CD4-positive, alpha-beta T cell treated with Interleukin-4 for 1 hour (primary cell): ENCODE data around the gene NPAS4.
"Not testable (repeated sequence)": the region's sequence is repeated elsewhere in the genome, so short reads cannot be mapped to it uniquely, and the experiment has no call there.

Experiments used
- DNase-seq, 2 donors: peaks; one replicate each; pipeline ENCODE4 v3.0.0-alpha.2; 2020 to 2022

NPAS4 gene

DNA sequence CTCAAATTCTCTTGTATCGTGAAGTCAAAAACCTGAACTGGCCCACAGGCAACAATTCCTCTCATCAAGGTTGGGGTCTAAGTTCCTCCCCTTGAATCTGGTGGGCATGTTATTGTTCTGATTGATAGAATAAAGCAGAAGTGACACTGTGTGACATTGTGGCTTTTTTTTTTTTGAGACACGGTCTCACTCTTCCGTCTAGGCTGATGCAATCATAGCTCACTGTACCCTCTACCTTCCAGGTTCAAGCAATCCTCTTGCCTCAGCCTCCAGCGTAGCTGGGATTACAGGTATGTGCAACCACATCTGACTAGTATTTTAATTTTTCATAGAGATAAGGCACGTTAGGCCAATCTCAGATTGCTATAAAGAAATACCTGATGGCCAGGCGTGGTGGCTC lies 37.0 kb downstream of the NPAS4 start:
- DNase-seq, result no peak

DNA sequence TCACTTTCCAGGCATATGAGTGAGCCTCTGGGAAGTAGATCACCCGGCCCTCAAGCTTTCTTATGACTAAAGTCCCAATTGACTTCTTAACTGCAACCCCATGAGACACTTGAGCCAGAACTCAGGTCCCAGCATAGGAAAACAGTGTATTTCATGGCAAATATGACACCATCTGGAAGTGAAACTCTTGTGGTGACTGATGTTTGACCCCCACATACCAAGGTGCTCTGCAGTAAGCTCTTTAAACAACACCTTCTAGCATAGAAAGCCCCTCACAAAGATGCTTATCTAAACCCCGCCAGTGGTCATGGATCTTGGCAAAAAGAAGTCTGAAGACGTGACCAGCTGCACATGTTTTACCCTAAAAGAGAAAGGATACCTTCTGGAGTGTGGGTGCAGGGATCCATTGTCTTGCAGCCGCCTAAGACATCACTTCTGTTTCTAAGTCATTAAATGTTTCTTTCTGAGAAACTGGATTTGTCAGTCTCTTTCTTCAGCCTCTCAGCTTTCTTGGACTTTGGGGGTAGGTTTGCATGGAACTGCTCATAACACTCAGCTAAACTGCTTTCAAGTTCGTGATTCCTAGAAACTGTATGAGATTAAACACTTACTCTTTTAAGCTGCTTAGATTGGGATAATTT lies 38.4 kb downstream of the NPAS4 start:
- no peak for DNase-seq

DNA sequence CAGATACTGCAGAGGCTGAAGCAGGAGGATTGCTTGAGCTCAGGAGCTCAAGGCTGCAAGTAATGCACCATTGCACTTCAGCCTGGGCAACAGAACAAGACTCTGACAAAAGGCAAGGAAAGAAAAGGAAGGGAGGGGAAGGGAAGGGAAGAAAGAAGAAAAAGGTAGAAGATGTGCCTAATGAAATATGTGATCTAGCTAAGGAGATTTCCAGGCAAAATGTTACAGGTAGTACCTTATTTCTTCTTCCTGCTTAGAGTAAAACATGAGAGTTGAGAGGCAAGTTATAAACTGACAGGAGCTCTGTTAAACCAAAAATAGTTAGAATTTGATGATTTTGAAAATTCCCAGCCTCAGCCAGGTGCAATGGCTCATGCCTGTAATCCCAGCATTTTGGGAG lies 41.2 kb downstream of the NPAS4 start:
- no peak for DNase-seq

DNA sequence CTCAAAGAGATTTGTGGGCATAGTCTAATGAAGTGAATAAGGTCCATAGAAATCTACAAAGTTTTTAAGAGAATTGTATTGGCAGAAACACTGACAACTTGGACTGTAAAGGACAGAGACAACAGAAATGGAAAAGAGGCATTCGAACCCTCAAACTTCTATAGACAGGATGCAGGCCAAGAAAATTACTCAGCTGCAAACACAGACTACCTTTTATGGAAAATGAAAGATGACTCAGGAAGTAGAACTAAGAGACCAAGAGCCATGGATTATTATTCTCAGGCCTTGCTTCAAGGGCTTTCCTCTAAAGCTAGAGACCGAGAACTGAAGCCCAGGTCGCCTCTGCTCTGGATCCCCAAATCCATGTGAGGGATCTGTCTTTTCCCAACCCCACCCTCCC lies 42.1 kb downstream of the NPAS4 start:
- no peak for DNase-seq

DNA sequence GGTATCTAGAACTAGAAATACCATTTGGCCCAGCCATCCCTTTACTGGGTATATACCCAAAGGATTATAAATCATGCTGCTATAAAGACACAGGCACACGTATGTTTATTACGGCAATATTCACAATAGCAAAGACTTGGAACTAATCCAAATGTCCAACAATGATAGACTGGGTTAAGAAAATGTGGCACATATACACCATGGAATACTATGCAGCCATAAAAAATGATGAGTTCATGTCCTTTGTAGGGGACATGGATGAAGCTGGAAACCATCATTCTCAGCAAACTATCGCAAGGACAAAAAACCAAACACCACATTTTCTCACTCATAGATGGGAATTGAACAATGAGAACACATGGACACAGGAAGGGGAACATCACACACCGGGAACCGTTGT lies 43.3 kb downstream of the NPAS4 start:
- not testable (repeated sequence) for DNase-seq

DNA sequence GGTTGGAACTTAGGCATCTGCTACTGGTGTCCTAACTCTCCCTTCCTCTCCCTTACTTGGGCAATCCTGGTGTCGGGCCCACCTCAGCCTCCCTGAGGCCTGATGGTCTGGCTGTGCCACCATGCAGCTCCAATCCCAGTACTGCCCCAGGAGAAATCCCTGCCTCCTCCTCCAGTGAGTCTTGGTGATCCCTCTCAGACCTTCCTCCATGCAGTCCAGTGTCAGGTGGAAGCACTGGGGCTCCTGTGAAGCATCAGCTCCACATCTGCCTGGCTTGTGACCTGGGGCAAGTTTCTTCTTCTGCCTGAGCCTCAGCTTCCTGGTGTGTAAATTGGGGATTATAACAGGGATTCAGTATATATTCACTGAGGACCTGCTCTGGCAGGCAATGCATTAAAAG lies 44.1 kb downstream of the NPAS4 start:
- no peak for DNase-seq

DNA sequence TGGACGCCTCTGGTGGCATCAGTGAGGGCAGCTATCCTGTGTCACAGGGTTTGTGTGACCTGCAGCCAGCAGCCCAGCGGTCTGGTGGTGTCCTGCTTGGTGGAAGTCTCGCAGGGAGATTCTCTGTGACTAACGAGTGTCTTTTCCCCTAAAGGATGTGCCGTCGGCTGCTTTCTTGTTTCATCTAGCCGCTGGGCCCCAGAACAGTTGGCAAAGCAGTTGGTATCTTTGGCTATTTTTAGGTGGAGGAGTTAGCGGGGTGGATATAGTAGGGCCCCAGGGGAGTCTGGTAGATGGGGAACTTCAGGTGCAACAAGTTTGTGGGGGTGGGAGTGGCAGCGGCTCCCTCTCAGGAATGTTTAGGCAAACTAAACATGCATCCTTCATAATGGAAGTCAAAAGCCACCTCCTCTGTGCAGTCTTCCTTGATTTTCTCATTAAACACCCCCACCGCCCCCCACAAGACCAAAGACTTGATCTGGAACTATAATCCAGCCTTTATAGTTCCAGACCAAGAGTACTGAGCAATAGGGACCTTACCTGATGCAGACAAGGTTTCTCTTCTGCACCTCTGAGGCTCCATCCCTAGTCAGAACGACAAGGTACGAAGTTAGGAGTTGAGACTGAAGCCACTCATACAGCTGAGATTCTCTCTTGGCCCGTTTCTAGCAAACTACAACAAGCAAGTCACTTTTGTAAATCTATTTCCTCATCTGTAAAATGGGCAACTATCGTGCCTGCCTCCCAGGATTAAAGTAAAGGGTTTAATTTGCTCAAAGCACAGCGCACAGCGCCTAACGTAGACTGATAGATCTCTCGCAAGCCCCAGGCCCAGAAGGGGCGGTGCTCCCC lies 44.8 kb downstream of the NPAS4 start:
- DNase-seq, result peak in 1 of 2 donors; percentile 5

DNA sequence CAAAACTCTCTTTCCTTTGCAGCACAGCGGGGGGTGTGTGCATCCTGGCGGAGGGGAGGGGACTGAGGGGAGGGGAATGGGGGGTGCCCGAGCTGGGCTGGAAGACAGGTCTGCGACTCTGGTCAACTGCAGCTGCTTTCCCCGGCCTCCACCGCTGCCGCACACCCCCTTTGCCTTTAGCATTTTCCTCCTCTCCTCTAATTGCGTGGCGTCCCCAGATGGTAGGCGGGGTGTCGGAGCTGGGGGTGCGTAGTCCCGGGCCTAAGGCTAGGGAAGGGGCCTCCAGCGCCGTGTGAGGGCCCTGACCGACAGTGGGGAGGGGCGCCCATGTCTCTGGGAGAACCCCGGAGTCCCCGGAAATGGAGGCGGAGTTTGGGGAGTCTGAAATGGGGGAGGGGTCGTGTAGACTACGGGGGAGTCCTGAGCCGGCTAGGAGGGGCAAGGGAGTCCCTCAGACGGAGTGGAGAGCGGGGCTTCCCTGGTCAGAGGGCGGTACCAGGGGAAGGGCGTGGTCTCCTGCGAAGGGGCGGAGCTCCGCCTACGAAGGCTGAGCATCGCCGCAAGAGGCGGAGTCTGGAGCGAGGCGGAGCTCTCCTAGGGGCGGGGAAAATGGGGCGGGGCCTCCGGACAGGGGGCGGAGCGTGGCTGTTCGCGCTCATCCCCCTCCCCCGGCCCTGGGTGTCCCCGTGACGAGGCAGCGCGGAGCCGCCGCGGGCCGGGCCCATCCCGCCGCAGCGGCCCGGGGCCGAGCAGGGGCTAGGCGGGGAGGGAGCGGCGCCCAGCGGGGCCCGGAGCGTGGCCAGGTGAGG lies 45.6 kb downstream of the NPAS4 start, which contains the start of gene PELI3:
TSS of gene PELI3 (plus strand) at position 681 of the 809 bp plus-strand sequence. CDS start 1,224 bp downstream, outside the sequence.
- DNase-seq, result peak; percentile 95 to 96

DNA sequence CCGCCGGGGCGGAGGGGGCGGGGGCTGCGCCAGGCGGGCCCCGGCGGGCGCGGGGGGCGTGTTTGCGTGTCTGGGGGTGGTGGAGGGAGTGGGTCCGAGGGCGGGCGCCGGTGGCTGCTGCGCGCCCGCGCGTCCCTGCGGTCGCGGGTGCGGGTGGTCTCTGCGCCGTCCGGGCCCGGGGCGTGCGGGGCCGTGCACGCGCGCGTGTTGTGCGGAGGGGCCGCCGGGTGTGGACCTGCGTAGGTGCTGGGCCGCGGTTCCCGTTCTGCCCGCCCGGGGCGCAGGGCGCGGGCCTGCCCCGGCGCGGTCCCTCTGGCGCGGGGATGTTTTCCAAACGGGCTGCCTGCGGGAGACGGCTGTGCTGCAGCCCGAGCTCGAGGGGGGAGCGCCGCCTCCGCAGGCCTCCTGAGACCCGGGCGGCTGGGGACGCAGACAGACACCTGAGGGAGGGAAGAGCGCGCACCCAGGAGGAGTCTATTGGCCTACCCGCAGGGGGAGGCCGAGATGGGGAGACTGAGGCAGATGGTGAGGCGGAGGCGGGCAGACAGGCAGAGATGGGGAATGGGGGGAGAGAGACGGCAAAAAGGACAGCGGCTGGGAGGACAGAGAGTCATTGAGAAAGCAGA lies 46.3 kb downstream of the NPAS4 start:
- peak in 1 of 2 donors; percentile 49 for DNase-seq

DNA sequence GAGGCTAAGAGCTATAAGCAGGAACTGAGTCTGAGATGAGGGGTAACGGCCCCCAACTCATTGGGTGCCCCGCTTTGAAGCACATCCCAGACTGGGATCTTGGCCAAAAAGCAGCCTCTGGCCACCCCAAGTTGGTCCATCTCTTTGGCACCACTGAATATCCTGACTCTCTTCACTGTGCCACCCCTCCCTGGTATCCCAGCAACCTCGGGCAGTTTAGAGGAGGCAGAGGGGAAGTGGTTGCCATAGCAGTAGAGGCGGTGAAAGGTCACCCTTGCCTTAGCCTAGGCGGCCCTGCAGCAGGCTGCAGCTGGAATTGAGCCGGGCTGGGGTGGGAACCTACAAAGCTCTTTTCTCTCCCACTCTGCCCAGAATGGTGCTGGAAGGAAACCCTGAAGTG lies 46.9 kb downstream of the NPAS4 start:
- DNase-seq, result peak; percentile 30 to 55

DNA sequence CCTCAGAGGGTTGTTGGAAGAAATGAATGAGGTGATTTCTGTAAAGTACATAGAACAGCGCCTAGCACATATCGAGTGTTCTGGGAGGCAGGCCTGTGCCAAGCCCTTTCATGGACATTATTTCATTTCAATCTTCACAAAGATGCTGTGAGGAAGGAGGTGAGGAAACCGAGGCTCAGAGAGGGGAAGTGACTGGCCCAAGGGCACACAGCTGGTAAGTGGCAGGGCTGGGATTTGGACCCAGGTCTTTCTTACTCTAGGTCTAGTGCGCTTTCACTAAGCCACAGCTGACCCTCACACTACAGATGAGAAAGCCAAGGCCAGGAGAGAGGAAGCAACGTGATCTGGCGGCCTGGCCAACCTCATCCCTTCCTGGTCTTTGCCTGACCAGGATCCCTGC lies 47.9 kb downstream of the NPAS4 start:
- DNase-seq, result no peak

DNA sequence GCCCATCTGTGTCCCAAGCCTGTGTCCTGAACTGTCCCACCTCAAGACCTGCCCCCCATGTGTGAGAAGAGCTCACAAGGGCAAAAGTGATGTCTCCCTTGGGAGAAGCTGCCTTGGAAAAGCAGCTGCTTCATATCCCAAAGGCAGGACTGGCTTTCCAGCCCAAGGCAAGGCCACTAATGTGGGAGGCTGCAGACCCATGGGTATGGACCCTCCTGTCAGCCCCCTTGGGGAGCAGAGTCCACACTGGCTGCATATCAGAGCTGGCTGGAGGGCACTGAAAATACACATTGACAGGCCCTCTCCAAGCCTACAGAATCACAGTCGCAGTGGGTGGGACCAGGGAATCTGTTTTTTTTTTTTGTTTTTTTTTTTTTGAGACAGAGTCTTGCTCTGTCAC lies 48.6 kb downstream of the NPAS4 start:
- no peak for DNase-seq

DNA sequence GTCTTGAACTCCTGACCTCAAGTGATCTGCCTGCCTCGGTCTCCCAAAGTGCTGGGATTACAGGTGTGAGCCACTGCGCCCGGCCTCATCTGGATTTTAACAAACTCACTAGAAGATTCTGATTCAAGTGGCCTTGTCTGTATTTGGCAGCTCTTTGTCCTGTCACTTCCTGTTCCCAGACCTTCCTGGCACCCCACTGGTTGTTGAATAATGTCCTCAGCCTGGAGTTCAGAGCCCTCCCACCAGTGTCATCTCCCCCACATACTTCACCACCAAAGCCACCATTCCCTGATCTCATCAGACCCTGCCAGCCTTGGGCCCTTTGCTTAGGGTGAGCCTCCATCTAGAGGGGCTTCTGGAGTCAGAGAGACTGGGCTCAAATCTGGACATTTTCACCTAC lies 49.2 kb downstream of the NPAS4 start:
- no peak for DNase-seq

DNA sequence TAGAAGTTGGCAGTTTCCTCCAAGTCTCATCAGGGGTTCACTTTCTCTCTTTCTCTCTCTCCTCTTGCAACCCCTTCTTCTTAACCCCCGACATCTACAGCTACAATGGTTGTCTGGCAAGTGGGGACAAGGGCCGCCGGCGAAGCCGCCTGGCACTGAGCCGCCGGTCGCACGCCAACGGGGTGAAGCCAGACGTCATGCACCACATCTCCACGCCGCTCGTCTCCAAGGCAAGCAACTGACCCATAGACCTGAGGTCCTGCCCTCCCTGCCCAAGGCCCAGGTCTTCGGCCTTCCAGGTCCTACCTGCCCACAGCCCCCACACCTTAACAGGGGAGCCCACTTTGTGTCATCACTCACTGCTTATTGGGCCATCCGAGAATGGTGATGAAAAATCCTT lies 50.3 kb downstream of the NPAS4 start:
- no peak for DNase-seq

DNA sequence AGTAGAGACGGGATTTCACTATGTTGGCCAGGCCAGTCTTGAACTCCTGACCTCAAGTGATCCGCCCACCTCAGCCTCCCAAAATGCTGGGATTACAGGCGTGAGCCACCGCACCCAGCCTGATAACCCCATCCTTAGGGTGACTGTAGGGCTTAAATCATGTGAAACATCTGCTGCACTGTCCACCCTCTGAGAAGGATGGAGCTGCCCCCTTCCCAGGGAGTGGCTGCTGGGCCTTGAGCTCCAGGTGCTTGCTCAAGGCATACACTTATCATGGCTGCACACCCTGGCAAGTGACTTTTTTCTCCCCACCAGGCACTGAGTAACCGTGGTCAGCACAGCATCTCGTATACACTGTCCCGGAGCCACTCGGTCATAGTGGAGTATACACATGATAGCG lies 51.2 kb downstream of the NPAS4 start:
- DNase-seq, result no peak

DNA sequence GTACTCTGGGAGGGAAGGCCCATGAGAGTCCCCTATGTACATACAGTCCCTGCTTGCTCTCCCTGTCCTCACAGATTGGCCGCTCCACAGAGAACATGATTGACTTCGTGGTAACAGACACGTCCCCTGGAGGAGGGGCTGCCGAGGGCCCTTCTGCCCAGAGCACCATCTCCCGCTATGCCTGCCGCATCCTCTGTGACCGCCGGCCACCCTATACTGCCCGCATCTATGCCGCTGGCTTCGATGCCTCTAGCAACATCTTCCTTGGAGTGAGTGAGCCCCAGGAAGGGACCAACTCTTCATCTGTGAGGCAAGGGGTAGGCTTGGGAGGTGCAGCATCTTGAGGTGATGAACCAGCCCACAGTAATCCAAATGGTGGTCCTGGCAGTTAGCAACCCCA lies 52.3 kb downstream of the NPAS4 start:
- DNase-seq, result no peak

DNA sequence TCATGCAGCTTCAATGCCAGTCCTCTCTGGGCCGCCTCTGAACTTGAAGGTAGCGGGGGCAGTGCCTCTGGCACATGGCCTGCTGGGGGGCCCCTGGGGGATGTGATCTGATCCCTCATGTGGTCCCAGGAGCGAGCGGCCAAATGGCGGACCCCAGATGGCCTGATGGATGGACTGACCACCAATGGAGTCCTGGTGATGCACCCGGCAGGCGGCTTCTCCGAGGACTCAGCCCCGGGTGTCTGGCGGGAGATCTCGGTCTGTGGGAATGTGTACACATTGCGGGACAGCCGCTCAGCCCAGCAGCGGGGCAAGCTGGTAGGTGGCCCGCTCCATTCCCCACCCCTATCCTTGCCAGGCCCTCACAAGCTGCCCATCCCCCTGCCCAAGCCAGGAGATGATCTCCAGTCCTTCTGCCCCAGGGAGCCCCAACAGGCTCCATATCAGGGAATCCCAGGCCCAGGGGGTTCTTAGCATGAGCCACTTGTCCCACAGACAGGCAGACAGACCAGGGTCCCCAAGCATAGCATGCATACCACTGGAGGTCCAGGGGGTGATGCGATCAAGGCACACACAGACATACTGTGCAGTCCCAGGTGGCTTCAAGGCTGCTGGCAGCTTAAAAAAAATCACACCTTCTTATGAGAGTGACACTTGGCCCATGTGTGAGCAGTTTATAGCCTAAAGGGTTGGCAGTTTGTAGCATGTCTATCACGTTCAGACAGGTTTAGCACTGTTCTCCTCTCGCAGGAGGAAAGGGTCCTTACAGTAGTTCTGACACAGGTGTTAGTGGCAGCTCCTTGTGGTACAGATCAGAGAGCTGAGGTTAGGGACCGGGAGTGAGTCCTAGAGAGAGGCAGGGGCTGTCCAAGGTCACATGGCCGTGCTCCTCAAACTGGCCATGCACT lies 53.0 kb downstream of the NPAS4 start:
- no peak for DNase-seq

DNA sequence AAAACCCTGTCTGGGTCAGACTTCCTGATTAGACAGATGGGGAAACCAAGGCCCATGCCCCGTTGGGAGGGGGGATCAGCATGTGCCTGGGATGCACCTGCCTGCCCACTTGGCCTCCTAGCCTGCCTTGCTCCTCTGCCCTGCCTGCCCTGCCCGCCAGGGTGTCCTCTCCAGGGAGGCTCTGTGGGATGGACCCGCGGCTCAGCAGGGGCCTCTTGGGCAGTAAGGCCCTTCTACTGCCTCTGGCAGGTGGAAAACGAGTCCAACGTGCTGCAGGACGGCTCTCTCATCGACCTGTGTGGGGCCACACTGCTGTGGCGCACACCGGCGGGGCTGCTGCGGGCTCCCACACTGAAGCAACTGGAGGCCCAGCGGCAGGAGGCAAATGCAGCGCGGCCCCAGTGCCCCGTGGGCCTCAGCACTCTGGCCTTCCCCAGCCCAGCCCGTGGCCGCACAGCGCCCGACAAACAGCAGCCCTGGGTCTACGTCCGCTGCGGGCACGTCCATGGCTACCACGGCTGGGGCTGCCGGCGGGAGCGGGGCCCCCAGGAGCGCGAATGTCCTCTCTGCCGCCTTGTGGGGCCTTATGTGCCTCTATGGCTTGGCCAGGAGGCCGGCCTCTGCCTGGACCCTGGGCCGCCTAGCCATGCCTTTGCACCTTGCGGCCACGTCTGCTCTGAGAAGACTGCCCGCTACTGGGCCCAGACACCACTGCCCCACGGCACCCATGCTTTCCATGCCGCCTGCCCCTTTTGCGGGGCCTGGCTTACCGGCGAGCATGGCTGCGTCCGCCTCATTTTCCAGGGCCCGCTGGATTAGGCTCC lies 54.7 kb downstream of the NPAS4 start:
- no peak for DNase-seq
